Fibroblast of skin of right quadriceps (primary cell): ENCODE data around the gene ATPAF1.
"Not testable (repeated sequence)": the region's sequence is repeated elsewhere in the genome, so short reads cannot be mapped to it uniquely, and the experiment has no call there.

Experiments used
- DNase-seq: peaks from one replicate; pipeline ENCODE4 v3.0.0-alpha.2; 2013

The ATPAF1 gene, protein sequence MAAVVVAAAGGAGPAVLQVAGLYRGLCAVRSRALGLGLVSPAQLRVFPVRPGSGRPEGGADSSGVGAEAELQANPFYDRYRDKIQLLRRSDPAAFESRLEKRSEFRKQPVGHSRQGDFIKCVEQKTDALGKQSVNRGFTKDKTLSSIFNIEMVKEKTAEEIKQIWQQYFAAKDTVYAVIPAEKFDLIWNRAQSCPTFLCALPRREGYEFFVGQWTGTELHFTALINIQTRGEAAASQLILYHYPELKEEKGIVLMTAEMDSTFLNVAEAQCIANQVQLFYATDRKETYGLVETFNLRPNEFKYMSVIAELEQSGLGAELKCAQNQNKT

DNA sequence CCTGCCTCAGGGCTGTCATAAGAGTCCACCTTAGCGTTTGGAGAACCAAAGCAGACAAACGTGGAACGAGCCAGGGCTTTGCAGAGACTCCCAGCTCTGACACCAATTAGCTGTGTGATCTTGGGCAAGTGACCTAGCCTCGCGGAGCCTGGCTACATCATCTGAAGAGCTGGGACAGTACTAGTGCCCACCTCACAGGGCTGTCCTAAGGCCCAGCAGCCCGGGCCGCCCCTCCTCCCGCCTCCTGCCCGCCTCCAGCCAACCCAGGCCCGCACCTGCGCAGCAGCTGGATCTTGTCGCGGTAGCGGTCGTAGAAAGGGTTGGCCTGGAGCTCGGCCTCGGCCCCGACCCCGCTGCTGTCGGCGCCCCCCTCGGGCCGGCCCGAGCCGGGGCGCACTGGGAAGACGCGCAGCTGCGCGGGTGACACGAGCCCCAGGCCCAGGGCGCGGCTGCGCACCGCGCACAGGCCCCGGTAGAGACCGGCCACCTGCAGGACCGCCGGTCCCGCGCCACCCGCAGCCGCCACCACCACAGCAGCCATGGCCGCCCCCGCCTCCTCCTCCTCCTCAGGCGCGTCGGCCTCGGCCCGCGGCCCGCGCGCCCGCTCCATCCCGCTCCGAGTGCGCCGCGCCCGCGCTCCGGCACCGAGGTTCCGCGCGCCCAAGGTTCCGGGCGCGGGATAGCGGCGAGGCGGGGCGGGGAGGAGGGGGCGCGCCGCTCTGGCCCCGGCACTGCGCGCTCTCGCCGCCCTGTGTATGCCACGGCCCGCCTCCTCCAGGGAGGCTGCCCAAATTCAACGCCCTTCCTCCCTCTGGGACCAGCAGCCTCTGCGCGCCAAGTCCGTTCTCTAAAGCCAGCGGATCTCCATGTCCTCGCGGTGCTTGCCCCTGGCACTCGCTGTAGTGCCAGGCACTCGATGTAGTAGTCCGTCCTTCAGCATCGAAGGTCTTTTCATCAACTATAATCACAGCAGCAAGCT lies at the start of gene ATPAF1:
Gene ATPAF1, minus strand, starts transcription at position 583 of the 979 bp plus-strand sequence. Its CDS starts 42 bp downstream, at position 541.
- DNase-seq = peak; percentile 71

DNA sequence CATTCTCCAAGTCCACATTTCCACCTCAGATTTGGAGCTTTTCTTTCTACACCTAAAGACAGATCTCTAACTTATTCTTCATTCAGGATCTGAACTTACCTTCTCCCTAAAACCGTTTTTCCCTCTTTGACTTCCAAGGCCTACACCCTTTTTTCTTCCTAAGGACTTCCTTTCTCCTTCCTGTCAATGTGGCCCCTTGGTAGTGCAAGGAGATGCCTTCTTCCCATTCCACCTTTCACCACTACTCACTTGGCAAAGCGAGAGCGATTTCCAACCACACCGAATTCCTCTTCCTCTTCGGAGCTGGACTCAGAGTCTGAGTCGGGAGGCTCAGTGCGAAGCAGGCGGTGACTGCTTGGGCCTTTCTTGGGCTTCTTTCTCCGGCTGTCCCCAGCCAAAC lies 49.5 kb upstream of the ATPAF1 start:
- DNase-seq = no peak

DNA sequence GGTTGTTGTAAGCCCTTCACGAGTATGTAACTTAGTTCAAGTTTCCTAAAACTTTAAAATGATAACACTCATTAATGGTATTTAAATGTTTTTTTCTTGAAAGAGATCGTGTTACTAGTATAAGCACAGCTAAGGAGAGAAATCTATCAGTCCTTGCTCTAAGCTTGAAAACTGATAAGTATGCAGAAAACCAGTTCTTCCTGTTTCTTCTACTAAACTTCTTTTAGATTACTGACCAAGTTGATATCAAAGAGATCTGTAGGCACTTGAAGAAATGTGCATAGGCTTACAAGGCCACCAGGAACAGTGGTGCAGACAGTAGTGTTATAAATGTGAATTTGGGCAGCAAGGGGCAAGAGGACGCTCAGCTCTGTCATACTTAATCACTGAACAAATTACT lies 46.8 kb upstream of the ATPAF1 start:
- DNase-seq = no peak

DNA sequence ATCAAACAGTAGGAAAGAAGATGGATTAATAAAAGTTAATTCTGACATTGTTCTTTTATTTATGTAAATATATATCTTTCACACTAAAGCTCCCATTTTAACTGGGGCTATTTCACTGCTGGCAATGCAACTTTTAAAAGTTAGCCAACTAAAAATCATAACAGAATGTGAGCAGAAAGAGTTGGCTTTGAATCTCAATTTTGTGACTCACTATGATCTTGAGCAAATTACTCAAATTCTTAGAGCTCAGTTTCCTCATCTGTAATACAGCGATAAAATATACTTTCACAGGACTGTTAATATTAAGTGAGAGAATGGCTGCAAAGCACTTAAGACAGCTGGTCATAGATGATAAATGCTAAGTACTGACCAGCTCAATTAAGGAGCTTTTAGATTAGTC lies 40.0 kb upstream of the ATPAF1 start:
- no peak for DNase-seq

DNA sequence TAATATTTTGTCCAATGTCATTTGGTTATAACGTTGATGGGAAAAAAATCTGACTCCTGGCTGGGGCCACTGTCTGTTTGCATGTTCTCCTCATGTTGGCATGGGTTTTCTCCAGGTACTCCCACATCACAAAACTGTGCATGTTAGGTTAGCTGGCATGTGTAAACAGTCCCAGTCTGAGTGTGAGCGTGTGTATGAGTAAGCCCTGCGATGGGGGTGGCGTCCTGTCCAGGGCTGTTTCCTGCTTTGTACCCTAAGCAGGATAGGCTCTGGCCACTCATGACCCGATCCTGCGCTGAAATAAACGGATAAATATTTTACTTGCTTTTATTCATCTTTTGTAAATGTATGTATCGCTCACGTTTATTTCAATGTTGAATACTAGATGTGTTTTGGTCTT lies 37.2 kb upstream of the ATPAF1 start:
- DNase-seq = no peak

DNA sequence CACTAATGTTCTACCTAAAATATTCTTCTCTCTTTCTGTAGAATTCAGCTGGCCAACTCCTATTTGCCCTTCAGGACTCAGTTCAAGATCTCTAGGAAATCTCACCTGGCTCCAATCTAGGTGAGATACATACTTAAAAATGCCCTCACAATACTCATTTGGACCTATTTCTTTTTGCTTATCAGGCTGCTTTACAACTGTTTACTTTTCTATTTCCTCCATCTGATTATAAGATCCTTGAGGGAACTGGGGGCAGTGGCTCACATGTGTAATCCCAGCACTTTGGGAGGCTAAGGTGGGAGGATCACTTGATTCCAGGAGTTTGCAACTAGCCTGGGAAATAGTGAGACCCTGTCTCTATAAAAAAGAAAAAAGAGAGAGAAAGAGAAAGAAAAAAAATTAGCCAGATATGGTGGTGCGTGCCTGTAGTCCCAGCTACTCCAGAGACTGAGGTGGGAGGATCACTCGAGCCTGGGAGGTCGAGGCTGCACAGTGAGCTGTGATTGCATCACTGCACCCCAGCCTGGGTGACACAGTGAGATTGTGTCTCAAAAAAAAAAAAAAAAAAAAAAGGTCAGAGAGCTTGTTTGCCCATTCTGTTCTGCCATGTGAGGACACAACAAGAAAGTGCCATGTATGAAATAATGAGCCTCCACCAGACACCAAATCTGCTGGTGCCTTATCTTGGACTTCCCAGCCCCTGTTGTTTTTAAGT lies 35.9 kb upstream of the ATPAF1 start:
- DNase-seq = no peak

DNA sequence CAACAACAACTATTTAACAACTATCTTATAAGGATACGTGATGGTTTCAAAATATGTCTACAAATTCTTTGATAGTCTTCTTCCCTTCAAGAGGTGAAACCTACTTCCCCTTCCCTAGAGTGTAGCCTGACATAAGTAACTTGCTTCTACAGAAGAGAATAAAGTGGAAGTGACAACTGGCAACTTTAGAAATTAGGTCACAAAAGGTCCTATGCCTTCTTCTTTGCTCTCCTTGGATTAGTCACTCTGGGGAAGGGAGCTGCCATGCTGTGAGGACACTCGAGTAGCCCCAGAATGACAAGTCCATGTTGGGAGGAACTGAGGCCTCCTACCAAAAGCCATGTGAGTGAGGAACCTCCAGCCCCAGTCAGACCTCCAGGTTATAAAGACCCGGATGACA lies 31.5 kb upstream of the ATPAF1 start:
- no peak for DNase-seq

DNA sequence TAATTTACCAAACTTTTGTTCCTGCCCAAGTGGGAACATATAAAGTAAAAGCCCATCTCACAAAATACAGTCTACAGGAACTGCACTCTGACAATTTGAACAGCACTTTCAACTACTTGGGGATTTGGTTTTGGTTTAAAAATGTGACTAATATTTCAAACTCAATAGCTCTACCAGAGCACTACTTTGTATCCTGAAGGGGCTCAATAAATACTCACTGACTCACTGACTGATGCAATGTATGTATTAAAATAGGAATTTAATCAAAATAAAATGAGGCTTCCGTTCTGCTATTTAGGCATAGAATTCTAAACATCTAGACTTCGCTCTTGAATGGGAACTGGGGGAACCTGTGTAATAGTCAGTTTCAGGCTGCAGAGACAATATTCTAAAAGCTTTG lies 28.9 kb upstream of the ATPAF1 start:
- peak; percentile 16 for DNase-seq

DNA sequence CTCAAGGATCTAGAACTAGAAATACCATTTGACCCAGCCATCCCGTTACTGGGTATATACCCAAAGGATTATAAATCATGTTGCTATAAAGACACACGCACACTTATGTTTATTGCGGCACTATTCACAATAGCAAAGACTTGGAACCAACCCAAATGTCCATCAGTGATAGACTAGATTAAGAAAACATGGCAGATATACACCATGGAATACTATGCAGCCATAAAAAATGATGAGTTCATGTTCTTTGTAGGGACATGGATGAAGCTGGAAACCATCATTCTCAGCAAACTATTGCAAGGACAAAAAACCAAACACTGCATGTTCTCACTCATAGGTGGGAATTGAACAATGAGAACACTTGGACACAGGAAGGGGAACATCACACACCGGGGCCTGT lies 26.5 kb upstream of the ATPAF1 start:
- DNase-seq = not testable (repeated sequence)

DNA sequence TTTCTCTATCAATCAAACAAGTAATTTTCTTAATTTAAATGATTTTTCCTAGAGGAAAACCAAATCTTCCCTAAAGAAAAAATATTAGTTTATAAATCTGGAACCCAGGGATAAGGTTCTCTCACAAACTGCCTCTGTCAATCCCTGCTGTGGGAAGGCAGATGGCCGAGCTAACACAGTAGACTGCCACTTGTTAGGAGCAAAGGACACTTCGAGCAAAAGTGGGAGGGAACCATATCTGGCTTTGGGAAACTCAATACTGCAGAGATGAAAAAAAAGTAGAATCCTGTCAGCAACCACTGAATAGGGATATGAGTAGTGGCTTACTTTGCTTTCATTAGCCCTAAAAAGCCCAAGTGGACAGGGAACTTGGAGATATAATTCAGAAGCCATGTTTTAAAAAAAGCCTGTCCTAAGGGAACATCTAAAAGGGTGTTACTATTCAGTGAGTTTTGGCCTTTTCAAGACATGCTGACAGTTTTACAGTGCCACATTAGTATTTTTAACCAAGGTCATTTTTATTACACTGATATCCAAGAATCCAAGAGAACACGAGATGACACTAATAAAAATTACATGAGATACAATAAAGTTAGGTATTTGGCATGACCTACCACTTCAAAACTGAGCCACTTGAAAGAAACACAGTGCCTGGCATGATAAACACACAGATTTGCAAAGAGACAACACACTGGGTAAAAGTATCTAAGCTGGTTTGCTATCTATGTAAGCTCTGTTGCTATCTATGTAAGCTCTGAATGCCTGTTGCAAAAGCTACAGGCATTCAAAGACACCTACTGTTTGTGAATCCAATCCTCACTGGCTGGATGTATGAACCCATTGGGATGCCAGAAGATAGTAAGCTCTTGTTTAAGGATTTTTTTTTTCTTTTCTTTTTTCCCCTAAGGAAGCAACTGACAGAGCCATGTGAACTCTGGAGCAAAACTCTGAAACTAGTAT lies 24.9 kb upstream of the ATPAF1 start:
- no peak for DNase-seq

DNA sequence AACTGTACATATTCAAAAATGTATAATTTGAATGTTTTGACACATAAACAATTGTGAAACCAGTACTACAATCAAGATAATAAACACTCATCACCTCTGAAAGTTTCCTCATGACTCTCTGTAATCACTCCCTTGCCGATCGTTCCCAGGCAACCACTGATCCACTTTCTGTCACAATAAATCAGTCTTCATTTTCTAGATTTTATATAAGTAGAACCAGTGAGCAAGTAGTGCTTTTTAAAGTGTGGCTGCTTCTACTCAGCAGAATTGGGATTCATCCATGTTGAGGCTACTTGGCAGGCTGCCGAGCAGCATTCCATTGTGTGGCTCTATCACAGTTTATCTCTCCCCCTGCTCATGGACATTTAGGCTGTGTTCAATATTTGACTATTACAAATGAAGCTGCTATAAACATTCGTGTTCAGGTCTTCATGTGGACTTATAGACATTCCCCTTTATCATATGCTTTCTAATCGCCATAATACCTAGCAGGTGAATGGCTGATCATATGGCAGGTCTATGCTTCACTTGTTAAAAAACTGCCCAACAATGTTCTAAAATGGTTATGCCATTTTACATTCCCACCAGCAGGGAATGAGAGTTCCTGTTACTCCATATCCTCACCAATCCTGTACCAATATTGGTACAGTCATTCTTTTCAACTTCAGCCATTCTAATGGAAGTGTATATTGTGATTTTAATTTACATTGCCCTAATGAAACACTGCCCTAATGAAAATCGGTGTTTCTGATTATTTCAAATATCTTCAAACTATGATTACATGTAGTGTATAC lies 24.0 kb upstream of the ATPAF1 start:
- DNase-seq = peak; percentile 30

DNA sequence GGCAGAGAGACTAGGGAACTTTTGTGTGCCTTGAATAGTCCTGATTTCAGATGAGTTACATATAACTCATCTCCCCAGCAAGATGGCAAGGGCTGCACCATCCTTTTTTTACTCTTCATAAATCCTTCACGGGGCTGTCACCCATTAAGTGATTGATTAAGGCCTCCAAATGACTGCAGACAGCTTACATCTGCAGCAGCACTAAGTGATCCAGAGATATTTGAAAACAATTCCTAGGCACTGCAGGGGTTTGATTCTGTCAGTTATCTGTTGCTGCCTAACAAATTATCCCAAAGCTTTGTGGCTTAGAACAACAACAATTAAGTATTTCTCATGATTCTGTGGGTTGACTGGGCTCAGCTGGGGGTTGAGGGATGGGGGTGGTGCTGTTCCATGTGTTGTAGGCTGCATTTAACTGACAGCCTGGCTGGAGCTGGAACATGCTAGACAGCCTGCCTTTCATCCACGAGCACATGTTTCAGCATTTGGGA lies 22.8 kb upstream of the ATPAF1 start:
- DNase-seq = peak; percentile 57

DNA sequence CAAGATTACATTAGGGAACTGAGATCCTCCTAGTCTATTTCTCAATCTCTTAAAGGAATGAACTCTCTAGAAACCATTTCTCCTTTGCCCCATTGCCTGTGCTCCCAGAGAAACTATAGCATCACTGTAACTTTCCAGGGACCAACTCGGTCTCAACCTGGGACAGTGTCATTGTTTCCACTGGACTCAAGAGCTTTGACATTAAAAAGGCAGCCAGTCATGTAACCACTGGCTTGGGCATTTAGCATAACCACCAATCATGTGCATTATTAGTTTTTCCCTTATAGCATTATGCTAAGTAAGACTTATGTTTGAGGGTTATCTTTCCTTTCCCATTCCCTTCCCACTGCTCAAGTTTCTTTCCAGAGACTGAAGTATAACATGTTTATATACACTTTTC lies 21.7 kb upstream of the ATPAF1 start:
- DNase-seq = no peak

DNA sequence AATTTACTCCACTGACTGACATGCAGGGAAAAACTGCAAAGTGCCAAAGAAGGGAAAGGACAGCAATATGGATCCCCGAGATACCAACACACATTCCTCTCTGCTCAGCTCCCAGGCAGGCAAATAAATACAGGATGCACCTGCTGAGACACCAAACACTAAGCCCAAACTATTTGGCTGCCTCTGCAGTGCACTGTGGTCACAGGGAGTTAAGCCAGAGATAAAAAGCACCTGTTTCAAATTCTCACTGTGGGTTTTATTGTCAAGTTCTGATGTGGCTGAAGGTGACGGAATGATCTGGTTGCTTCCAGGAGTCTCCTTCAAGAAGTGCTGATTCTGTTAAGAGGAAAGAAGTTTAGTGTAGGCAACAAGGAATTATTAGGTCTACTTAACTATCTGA lies 21.2 kb upstream of the ATPAF1 start:
- no peak for DNase-seq

DNA sequence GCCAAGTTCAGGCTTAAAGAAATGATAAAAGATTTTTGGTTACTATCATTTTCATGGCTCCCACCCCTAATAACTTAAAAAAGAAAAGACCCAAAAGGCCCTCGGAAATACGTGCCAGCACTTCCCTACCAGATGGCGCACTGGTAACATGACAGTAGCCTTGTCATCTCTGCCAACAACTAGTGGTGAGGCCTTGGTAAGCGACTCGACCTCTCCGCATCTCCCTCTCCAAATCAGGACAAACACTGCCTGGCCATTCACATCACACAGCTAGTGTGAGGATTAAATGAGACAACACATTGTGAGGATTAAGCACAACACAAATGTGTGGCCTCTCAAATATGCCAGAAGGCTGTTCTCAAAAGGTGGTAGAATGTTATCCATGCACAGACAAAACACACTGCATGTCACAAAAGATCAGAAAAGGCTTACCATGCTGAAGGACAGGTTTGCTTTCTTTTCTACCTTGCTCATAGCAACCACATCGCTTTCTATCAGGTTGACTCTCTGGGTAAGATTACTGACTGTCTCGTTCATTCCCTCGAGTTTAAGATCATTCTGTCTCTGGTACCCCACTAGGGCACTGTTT lies 19.9 kb upstream of the ATPAF1 start:
- no peak for DNase-seq

DNA sequence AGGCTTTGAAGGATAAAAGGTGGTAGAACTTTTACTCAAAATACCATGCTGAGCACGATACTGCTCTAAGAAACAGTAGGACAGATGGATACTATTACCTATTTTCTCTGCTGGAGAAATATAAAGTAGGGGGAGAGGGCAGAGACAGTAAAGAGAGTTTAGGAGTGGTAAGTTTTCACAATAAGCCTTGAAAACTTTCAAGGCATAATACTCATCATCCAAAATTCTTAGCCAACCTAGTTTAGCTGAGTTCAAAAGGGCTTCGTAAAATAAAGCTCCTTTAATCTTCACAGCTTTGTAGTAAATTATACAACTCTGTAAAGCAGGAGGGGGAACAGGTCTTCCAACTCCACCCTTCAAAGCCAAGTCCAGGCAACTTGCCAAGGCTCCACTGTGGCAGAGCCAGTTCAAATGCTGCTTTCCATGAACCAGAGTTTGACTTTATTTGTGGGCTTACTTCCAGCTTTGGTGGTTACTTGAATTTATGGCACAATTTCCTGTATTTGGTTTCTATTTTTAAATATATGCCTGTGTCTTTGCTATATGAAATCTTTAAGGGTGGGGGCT lies 19.0 kb upstream of the ATPAF1 start:
- DNase-seq = peak; percentile 86

DNA sequence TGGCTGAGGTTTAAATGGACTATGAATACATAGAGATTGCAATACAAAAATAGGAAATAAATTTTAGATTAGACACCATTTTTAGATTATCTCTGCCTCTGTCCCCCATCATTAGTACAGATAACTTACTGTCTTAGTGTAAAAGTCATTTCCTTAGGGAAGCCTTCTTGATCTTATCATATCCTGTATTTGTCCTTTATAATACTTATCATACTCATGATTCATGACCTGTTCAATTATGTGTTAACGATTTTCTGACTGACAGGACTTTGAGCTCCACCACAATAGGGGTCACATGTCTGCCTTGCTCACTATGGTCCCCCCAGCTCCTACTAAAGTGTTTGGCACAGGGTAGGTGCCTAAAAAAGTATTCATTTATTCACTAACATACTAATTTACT lies 18.1 kb upstream of the ATPAF1 start:
- DNase-seq = no peak

DNA sequence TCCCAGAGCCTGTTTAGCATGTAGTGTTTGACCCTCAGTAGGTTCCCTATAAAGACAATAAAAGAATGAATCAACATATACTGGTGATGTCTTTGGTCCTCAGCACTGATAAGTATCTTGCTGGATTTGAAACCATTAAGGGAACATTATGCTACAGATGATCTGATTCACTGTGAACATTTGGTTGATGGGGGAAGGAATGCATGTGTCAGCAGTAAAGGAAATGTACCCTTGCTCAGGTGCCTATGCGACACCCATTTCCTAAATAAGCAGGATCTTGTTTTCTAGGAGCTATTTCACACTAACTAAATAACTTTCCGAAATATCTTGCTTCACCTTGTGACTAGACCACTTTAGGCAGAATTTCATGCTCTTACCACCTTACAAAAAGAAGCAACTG lies 16.5 kb upstream of the ATPAF1 start:
- DNase-seq = no peak

DNA sequence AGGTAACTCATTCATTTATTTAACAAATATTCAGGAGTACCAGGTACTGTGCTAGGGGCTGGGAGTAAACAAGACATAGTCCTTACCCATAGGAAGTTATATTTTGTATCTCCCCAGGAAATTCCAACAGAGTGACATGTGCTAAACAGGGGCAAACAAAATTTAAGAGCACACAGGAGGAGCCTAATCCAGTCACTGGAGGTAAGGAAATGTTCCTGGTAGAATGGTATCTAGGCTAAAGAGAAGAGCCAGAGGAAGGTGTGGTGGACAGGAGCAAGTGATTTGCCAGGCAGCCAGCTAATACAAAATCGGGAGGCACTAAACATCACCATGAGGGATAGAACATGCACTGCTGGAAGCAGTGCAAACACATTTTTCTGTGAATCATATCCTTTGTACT lies 13.9 kb upstream of the ATPAF1 start:
- no peak for DNase-seq

DNA sequence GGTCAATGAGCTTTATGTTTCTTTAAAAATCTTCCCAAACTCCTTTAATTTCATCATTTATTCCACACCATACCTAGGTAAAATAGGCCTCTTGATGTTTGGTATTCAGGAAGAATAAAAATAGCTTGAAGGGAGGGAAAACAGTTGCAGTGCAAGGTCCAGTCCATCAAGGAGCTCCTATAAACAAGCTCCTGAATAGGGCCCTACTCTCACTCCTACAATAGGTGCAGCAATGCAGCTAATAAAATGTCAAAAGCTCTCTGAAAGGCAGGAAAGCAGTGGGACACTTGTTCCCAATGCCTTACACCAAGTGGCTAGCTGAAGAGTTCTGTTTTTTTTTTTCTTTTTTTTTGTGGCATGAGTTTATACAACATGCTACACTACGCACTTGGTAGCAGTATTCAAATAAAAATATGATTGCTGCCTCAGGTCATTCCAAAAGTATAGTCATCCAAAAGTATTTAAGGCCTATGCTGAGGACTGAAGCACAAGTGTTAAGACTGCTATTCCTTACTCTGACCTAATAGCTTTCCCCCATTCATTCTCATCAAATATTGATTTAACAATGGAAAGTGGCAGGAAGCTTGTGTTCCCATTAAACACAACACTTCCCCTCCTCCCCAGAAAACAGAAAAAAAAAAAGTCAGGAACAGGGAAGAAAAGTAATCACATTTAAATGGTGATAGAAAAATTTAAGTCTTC lies 13.3 kb upstream of the ATPAF1 start:
- DNase-seq = no peak
